HepG2 (cell line): ENCODE results near the gene TEF. TPM values are rescaled to one million over a fixed set of nuclear protein-coding genes. Genes with fewer than 3 reads are reported as not detected.

Experiments
- ATF4 ChIP-seq, 2 experiments: fragments of 450-650 bp in 1 of 2; sonication (generic) in 1 of 2; formaldehyde crosslinking; IDR thresholded peaks; 2 replicates each; pipeline versions ENCODE4 v1.5.0 to v1.8.0; 2020 to 2022; ENCODE audit warnings: mild to moderate bottlenecking in 1 of 2, missing genetic modification reagents in 1 of 2
- ATF7-NPFF ChIP-seq: sonication (generic); formaldehyde crosslinking; IDR thresholded peaks from 2 replicates; pipeline ENCODE4 v1.8.1; 2023; ENCODE audit warnings: mild to moderate bottlenecking, low read depth, missing genetic modification reagents, moderate library complexity
- CC2D1A ChIP-seq: sonication (generic); formaldehyde crosslinking; IDR thresholded peaks from 2 replicates; pipeline ENCODE4 v1.8.1; 2023; ENCODE audit warnings: mild to moderate bottlenecking, missing genetic modification reagents
- EED ChIP-seq: sonication (generic); formaldehyde crosslinking; IDR thresholded peaks from 2 replicates; pipeline ENCODE4 v1.5.0; 2020; ENCODE audit warnings: mild to moderate bottlenecking, missing genetic modification reagents
- GZF1 ChIP-seq: sonication (generic); formaldehyde crosslinking; IDR thresholded peaks from 2 replicates; pipeline ENCODE4 v1.5.1; 2020; ENCODE audit warnings: mild to moderate bottlenecking, missing genetic modification reagents
- HNRNPK ChIP-seq: fragments of 200-400 bp; formaldehyde crosslinking; IDR thresholded peaks from 2 replicates; pipeline ENCODE4 v1.6.1; 2018; ENCODE audit warnings: low read length, low read depth, moderate library complexity, mild to moderate bottlenecking; ENCODE audit not compliant: poor library complexity, severe bottlenecking
- KAT2B ChIP-seq: fragments of 150-350 bp; IDR thresholded peaks from 2 replicates; pipeline ENCODE4 v1.6.1; 2014; ENCODE audit warnings: low read depth, low read length, borderline replicate concordance
- MATR3 ChIP-seq: sonication (generic); formaldehyde crosslinking; IDR thresholded peaks from 2 replicates; pipeline ENCODE4 v1.4.0; 2020; ENCODE audit warnings: missing genetic modification reagents
- MIER2 ChIP-seq: IDR thresholded peaks from 2 replicates; pipeline ENCODE4 v1.6.1; 2016; ENCODE audit warnings: missing biosample characterization, missing genetic modification reagents
- MTA1 ChIP-seq: sonication (generic); formaldehyde crosslinking; IDR thresholded peaks from 2 replicates; pipeline ENCODE4 v1.4.0; 2020; ENCODE audit warnings: missing genetic modification reagents, mild to moderate bottlenecking, borderline replicate concordance
- MXD3 ChIP-seq: IDR thresholded peaks from 2 replicates; pipeline ENCODE4 v1.6.1; 2016; ENCODE audit warnings: mild to moderate bottlenecking, missing biosample characterization, missing genetic modification reagents
- NR2C2 ChIP-seq: sonication (generic); formaldehyde crosslinking; IDR thresholded peaks from 2 replicates; pipeline ENCODE4 v1.4.0; 2020; ENCODE audit warnings: missing genetic modification reagents, mild to moderate bottlenecking, moderate library complexity, borderline replicate concordance
- PBX2 ChIP-seq: IDR thresholded peaks from 2 replicates; pipeline ENCODE4 v1.6.1; 2016; ENCODE audit warnings: control low read depth
- RBFOX2 ChIP-seq: fragments of 200-400 bp; formaldehyde crosslinking; IDR thresholded peaks from 2 replicates; pipeline ENCODE4 v1.6.1; 2017; ENCODE audit warnings: low read depth, mild to moderate bottlenecking, low read length
- SAFB2 ChIP-seq: sonication (generic); formaldehyde crosslinking; IDR thresholded peaks from 2 replicates; pipeline ENCODE4 v1.5.1; 2020; ENCODE audit warnings: missing genetic modification reagents, low read depth, mild to moderate bottlenecking, borderline replicate concordance
- SALL1 ChIP-seq: sonication (generic); formaldehyde crosslinking; IDR thresholded peaks from 2 replicates; pipeline ENCODE4 v1.8.0; 2022; ENCODE audit warnings: mild to moderate bottlenecking, missing genetic modification reagents
- SKI ChIP-seq: fragments of 450-650 bp; IDR thresholded peaks from one replicate; pipeline ENCODE4 v1.6.1; 2018; ENCODE audit warnings: mild to moderate bottlenecking; ENCODE audit not compliant: partially characterized antibody
- XBP1 ChIP-seq: sonication (generic); formaldehyde crosslinking; IDR thresholded peaks from 2 replicates; pipeline ENCODE4 v1.5.0; 2020; ENCODE audit warnings: missing genetic modification reagents
- ZBTB21 ChIP-seq: sonication (generic); formaldehyde crosslinking; IDR thresholded peaks from 2 replicates; pipeline ENCODE4 v1.4.0; 2020; ENCODE audit warnings: missing genetic modification reagents
- ZNF317 ChIP-seq: sonication (generic); formaldehyde crosslinking; IDR thresholded peaks from 2 replicates; pipeline ENCODE4 v1.5.0; 2020; ENCODE audit warnings: mild to moderate bottlenecking, missing genetic modification reagents
- ZNF333 ChIP-seq: sonication (generic); formaldehyde crosslinking; IDR thresholded peaks from 2 replicates; pipeline ENCODE4 v1.4.0; 2020; ENCODE audit warnings: mild to moderate bottlenecking, missing genetic modification reagents, borderline replicate concordance
- ZNF672 ChIP-seq: sonication (generic); formaldehyde crosslinking; IDR thresholded peaks from 2 replicates; pipeline ENCODE4 v1.8.1; 2022; ENCODE audit warnings: missing genetic modification reagents
- ZNF678 ChIP-seq: sonication (generic); formaldehyde crosslinking; IDR thresholded peaks from 2 replicates; pipeline ENCODE4 v1.4.0; 2020; ENCODE audit warnings: mild to moderate bottlenecking, missing genetic modification reagents
- ZNF839 ChIP-seq: sonication (generic); formaldehyde crosslinking; IDR thresholded peaks from 2 replicates; pipeline ENCODE4 v1.4.0; 2020; ENCODE audit warnings: missing genetic modification reagents, mild to moderate bottlenecking, borderline replicate concordance
- polyA plus RNA-seq, 8 experiments: library from polyadenylated mRNA; depleted of rRNA in 3 of 8; stranded (reverse) in 7 of 8; unstranded in 1 of 8; fragments of >200 nt; fragmentation: Illumina TruSeq in 4 of 8; extraction: Trizol in 4 of 8; gene quantifications; 2 replicates each; pipeline versions ENCODE4 v1.2.1 to v1.2.3, GENCODE V29; 2011 to 2016; ENCODE audit warnings: low read depth in 4 of 8, missing spikeins in 1 of 8, mixed read lengths in 1 of 8; ENCODE audit not compliant: insufficient read depth in 1 of 8
- total RNA-seq, 5 experiments: library from RNA; depleted of rRNA; stranded (reverse); fragments of >200 nt; fragmentation: Illumina TruSeq; extraction: Trizol; gene quantifications; 2 replicates each; pipeline ENCODE4 v1.2.3, GENCODE V29; 2016; ENCODE audit warnings: low read depth in 1 of 5
- TF ChIP-seq, protein P1 (sequence below): sonication (generic); formaldehyde crosslinking; IDR thresholded peaks from 2 replicates; pipeline ENCODE4 v1.8.0; 2023; ENCODE audit warnings: mild to moderate bottlenecking, missing genetic modification reagents
- TF ChIP-seq, protein P2 (sequence below): sonication (generic); formaldehyde crosslinking; IDR thresholded peaks from 2 replicates; pipeline ENCODE4 v1.4.0; 2020; ENCODE audit warnings: missing genetic modification reagents

The TEF gene
- total and polyA plus RNA-seq, 2 of the 13 experiments (the other 11 are each of a cell fraction or from before 2014, with no cell fraction given) = 7.6 to 11.2 TPM

GRCh38 chr22:41447435-41448188 lies 65.9 kb downstream of the TEF start (continued):
- TF ChIP-seq ZNF839 (CRISPR knock-in tag) (no peak; the same call in none of the 2 replicates), EED (CRISPR knock-in tag) (no peak), XBP1 (CRISPR knock-in tag) (no peak), MATR3 (CRISPR knock-in tag) (no peak), ZNF678 (CRISPR knock-in tag) (no peak), CC2D1A (CRISPR knock-in tag) (no peak), MXD3 (CRISPR knock-in tag) (no peak; the same call in none of the 2 replicates), ATF4 (CRISPR knock-in tag; IDR thresholded peaks at IDR 0.05) (no peak), RBFOX2 (peak; percentile 94), SAFB2 (CRISPR knock-in tag) (no peak), NR2C2 (no peak), ATF7-NPFF (no peak; the same call in none of the 2 replicates), GZF1 (CRISPR knock-in tag) (no peak), ZNF333 (CRISPR knock-in tag) (0 out of 2 replicates have a peak, but pooled peaks have one; percentile 4), SKI (no peak), ZNF672 (CRISPR knock-in tag) (no peak), PBX2 (no peak), MTA1 (CRISPR knock-in tag) (no peak), KAT2B (no peak), ZNF317 (CRISPR knock-in tag) (no peak), HNRNPK (no peak), MIER2 (no peak), SALL1 (CRISPR knock-in tag) (no peak), ZBTB21 (CRISPR knock-in tag) (no peak)
- TF ChIP-seq, protein P1, sequence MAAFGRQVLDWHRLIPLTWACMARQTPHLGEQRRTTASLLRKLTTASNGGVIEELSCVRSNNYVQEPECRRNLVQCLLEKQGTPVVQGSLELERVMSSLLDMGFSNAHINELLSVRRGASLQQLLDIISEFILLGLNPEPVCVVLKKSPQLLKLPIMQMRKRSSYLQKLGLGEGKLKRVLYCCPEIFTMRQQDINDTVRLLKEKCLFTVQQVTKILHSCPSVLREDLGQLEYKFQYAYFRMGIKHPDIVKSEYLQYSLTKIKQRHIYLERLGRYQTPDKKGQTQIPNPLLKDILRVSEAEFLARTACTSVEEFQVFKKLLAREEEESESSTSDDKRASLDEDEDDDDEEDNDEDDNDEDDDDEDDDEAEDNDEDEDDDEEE (CRISPR knock-in tag) = 0 out of 2 replicates have a peak, but pooled peaks have one; percentile 64
- TF ChIP-seq, protein P2, sequence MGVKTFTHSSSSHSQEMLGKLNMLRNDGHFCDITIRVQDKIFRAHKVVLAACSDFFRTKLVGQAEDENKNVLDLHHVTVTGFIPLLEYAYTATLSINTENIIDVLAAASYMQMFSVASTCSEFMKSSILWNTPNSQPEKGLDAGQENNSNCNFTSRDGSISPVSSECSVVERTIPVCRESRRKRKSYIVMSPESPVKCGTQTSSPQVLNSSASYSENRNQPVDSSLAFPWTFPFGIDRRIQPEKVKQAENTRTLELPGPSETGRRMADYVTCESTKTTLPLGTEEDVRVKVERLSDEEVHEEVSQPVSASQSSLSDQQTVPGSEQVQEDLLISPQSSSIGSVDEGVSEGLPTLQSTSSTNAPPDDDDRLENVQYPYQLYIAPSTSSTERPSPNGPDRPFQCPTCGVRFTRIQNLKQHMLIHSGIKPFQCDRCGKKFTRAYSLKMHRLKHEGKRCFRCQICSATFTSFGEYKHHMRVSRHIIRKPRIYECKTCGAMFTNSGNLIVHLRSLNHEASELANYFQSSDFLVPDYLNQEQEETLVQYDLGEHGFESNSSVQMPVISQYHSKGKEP (CRISPR knock-in tag) = no peak
